Activated CD4-positive, alpha-beta T cell treated with anti-CD3 and anti-CD28 coated beads for 1 hour (primary cell): ENCODE data around the gene GPR137B.
"Not testable (repeated sequence)": the region's sequence is repeated elsewhere in the genome, so short reads cannot be mapped to it uniquely, and the experiment has no call there.

Experiments
- DNase-seq: peaks from one replicate; pipeline ENCODE4 v3.0.0-alpha.2; 2020

Gene GPR137B

GRCh38 chr1:236147068-236147467 is 4.7 kb downstream of the GPR137B start:
- no peak for DNase-seq

- no peak for DNase-seq
These were observed 5.5 kb downstream of the GPR137B start for GRCh38 chr1:236147521-236148469.

GRCh38 chr1:236148470-236148845 is 6.1 kb downstream of the GPR137B start:
- DNase-seq: no peak

- DNase-seq: no peak
These were observed 6.8 kb downstream of the GPR137B start for GRCh38 chr1:236149003-236149595.

GRCh38 chr1:236149696-236150228 is 7.4 kb downstream of the GPR137B start:
- DNase-seq: no peak

GRCh38 chr1:236150311-236150955 is 8.1 kb downstream of the GPR137B start:
- no peak for DNase-seq

GRCh38 chr1:236150986-236151385 is 8.6 kb downstream of the GPR137B start:
- DNase-seq: no peak

GRCh38 chr1:236151739-236152424 is 9.5 kb downstream of the GPR137B start:
- no peak for DNase-seq

- no peak for DNase-seq
These were observed 11.8 kb downstream of the GPR137B start for GRCh38 chr1:236154126-236154525.

- no peak for DNase-seq
These were observed 12.5 kb downstream of the GPR137B start for GRCh38 chr1:236154671-236155398.

GRCh38 chr1:236155399-236155767 is 13.0 kb downstream of the GPR137B start:
- no peak for DNase-seq

GRCh38 chr1:236155841-236156503 is 13.6 kb downstream of the GPR137B start:
- no peak for DNase-seq

- no peak for DNase-seq
These were observed 14.3 kb downstream of the GPR137B start for GRCh38 chr1:236156512-236157208.

- not testable (repeated sequence) for DNase-seq
These were observed 15.7 kb downstream of the GPR137B start for GRCh38 chr1:236158072-236158471.

GRCh38 chr1:236158719-236159118 is 16.4 kb downstream of the GPR137B start:
- DNase-seq: no peak

- no peak for DNase-seq
These were observed 17.6 kb downstream of the GPR137B start for GRCh38 chr1:236159704-236160539.

- no peak for DNase-seq
These were observed 18.3 kb downstream of the GPR137B start for GRCh38 chr1:236160540-236161127.

GRCh38 chr1:236161230-236161629 is 18.9 kb downstream of the GPR137B start:
- DNase-seq: no peak

GRCh38 chr1:236161755-236162154 is 19.4 kb downstream of the GPR137B start:
- DNase-seq: not testable (repeated sequence)
